GM12878 (cell line): Measurements from ENCODE around the gene RANGAP1. TPM values are rescaled to one million over a fixed set of nuclear protein-coding genes. Genes with fewer than 3 reads are reported as not detected.

ENCODE experiments used
- CREB1 ChIP-seq: IDR thresholded peaks from 2 replicates; pipeline ENCODE4 v1.6.1; 2012; ENCODE audit warnings: low read depth, mild to moderate bottlenecking, inconsistent platforms
- CREM ChIP-seq: IDR thresholded peaks from 2 replicates; pipeline ENCODE4 v1.6.1; 2014; ENCODE audit warnings: antibody characterized with exemption, low read depth
- ETV6 ChIP-seq, 2 experiments: fragments of 450-650 bp in 1 of 2; IDR thresholded peaks in 1 of 2; conservative IDR thresholded peaks in 1 of 2; 2 replicates each; pipeline ENCODE4 v1.6.1; 2014; ENCODE audit warnings: antibody characterized with exemption in 1 of 2, borderline replicate concordance in 1 of 2, low read depth in 1 of 2, mild to moderate bottlenecking in 1 of 2, moderate library complexity in 1 of 2
- HDAC2 ChIP-seq: fragments of 200-600 bp; sonication (generic); IDR thresholded peaks from 2 replicates; pipeline ENCODE4 v1.6.1; 2017
- HDAC6 ChIP-seq: fragments of 200-600 bp; sonication (generic); IDR thresholded peaks from one replicate; pipeline ENCODE4 v1.8.0; 2017; ENCODE audit warnings: antibody characterized with exemption; ENCODE audit not compliant: unreplicated experiment
- IKZF2 ChIP-seq, 2 experiments: fragments of 450-650 bp; IDR thresholded peaks; 2 replicates each; pipeline ENCODE4 v1.6.1; 2017; ENCODE audit warnings: mild to moderate bottlenecking in 2 of 2, moderate library complexity in 2 of 2
- MXI1 ChIP-seq: fragments of 150-350 bp; IDR thresholded peaks from 2 replicates; pipeline ENCODE4 v1.6.1; 2011; ENCODE audit warnings: low read depth, mild to moderate bottlenecking, inconsistent platforms, low read length, improper control_type of control experiment
- NBN ChIP-seq: fragments of 450-650 bp; IDR thresholded peaks from 2 replicates; pipeline ENCODE4 v1.6.1; 2016
- RB1 ChIP-seq: fragments of 450-650 bp; formaldehyde crosslinking; IDR thresholded peaks from 2 replicates; pipeline ENCODE4 v1.6.1; 2017; ENCODE audit warnings: mild to moderate bottlenecking, borderline replicate concordance
- RELA ChIP-seq: fragments of 450-650 bp; IDR thresholded peaks from 2 replicates; pipeline ENCODE4 v1.8.0; 2014; ENCODE audit warnings: borderline replicate concordance; ENCODE audit not compliant: partially characterized antibody
- SKIL ChIP-seq: fragments of 450-650 bp; IDR thresholded peaks from 2 replicates; pipeline ENCODE4 v1.6.1; 2017; ENCODE audit warnings: mild to moderate bottlenecking, low read depth, inconsistent platforms; ENCODE audit not compliant: poor library complexity, severe bottlenecking
- TCF3 ChIP-seq: IDR thresholded peaks from 2 replicates; pipeline ENCODE4 v1.6.1; 2012; ENCODE audit warnings: low read depth, mild to moderate bottlenecking, low read length, borderline replicate concordance; ENCODE audit not compliant: insufficient read depth
- YBX1 ChIP-seq: fragments of 450-650 bp; IDR thresholded peaks from 2 replicates; pipeline ENCODE4 v1.6.1; 2016; ENCODE audit warnings: antibody characterized with exemption
- ZNF274 ChIP-seq: IDR thresholded peaks from one replicate; pipeline ENCODE4 v1.8.0; 2011; ENCODE audit not compliant: insufficient read length, insufficient read depth
- ZNF687 ChIP-seq: fragments of 450-650 bp; IDR thresholded peaks from 2 replicates; pipeline ENCODE4 v1.6.1; 2017; ENCODE audit warnings: mild to moderate bottlenecking, moderate library complexity
- polyA plus RNA-seq, 11 experiments: library from polyadenylated mRNA; depleted of rRNA in 4 of 11; unstranded in 6 of 11; stranded (reverse) in 5 of 11; fragments of >200 nt; fragmentation: Nextera tagmentation in 4 of 11; fragmentation: Illumina TruSeq in 1 of 11; extraction: Ambion mirVana in 4 of 11; extraction: Trizol in 1 of 11; gene quantifications; 1 replicate in 1 of 11; 2 replicates in 10 of 11; pipeline versions ENCODE4 v1.2.1 to v1.2.3, GENCODE V29; 2011 to 2016; ENCODE audit warnings: inconsistent platforms in 2 of 11, missing spikeins in 2 of 11, low read depth in 1 of 11
- total RNA-seq, 4 experiments: library from RNA; depleted of rRNA in 3 of 4; stranded (reverse); fragments of >200 nt in 3 of 4; fragmentation: Illumina TruSeq in 1 of 4; extraction: Trizol in 1 of 4; gene quantifications; 2 replicates each; pipeline versions ENCODE4 v1.2.1 to v1.2.3, GENCODE V29; 2013 to 2021
- TF ChIP-seq, protein P1 (sequence below): fragments of 450-650 bp; IDR thresholded peaks from 2 replicates; pipeline ENCODE4 v1.6.1; 2017; ENCODE audit warnings: low read depth, mild to moderate bottlenecking, moderate library complexity
- TF ChIP-seq, protein P2 (sequence below): fragments of 450-650 bp; IDR thresholded peaks from 2 replicates; pipeline ENCODE4 v1.6.1; 2017; ENCODE audit warnings: mild to moderate bottlenecking, moderate library complexity

Gene RANGAP1
- total and polyA plus RNA-seq, 10 of the 15 experiments (the other 5 are each of a cell fraction or from before 2014, with no cell fraction given), result 2.5 to 109 (median 60.2) TPM

- TF ChIP-seq ETV6 (conservative IDR thresholded peaks at IDR 0.05 in 1 of 2, IDR thresholded peaks at IDR 0.05 in 1 of 2; ENCODE audit: borderline replicate concordance in 1 of 2, low read depth in 1 of 2) (no peak), MXI1 (peak; percentile 99), TCF3 (peak; percentile 78), HDAC6 (no peak), ZNF274 (no peak), IKZF2 (IDR thresholded peaks at IDR 0.05) (peak; percentile 49 to 60; a peak in 2 of 4 replicates), RELA (no peak), YBX1 (no peak), HDAC2 (no peak), CREB1 (peak; percentile 66), CREM (peak; percentile 43), SKIL (no peak), ZNF687 (peak; percentile 51; the same call in 1 of the 2 replicates), NBN (no peak; the same call in 1 of the 2 replicates), RB1 (peak; percentile 38; the same call in 1 of the 2 replicates)
- TF ChIP-seq, protein P1, sequence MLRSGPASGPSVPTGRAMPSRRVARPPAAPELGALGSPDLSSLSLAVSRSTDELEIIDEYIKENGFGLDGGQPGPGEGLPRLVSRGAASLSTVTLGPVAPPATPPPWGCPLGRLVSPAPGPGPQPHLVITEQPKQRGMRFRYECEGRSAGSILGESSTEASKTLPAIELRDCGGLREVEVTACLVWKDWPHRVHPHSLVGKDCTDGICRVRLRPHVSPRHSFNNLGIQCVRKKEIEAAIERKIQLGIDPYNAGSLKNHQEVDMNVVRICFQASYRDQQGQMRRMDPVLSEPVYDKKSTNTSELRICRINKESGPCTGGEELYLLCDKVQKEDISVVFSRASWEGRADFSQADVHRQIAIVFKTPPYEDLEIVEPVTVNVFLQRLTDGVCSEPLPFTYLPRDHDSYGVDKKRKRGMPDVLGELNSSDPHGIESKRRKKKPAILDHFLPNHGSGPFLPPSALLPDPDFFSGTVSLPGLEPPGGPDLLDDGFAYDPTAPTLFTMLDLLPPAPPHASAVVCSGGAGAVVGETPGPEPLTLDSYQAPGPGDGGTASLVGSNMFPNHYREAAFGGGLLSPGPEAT, result peak; percentile 92
- TF ChIP-seq, protein P2, sequence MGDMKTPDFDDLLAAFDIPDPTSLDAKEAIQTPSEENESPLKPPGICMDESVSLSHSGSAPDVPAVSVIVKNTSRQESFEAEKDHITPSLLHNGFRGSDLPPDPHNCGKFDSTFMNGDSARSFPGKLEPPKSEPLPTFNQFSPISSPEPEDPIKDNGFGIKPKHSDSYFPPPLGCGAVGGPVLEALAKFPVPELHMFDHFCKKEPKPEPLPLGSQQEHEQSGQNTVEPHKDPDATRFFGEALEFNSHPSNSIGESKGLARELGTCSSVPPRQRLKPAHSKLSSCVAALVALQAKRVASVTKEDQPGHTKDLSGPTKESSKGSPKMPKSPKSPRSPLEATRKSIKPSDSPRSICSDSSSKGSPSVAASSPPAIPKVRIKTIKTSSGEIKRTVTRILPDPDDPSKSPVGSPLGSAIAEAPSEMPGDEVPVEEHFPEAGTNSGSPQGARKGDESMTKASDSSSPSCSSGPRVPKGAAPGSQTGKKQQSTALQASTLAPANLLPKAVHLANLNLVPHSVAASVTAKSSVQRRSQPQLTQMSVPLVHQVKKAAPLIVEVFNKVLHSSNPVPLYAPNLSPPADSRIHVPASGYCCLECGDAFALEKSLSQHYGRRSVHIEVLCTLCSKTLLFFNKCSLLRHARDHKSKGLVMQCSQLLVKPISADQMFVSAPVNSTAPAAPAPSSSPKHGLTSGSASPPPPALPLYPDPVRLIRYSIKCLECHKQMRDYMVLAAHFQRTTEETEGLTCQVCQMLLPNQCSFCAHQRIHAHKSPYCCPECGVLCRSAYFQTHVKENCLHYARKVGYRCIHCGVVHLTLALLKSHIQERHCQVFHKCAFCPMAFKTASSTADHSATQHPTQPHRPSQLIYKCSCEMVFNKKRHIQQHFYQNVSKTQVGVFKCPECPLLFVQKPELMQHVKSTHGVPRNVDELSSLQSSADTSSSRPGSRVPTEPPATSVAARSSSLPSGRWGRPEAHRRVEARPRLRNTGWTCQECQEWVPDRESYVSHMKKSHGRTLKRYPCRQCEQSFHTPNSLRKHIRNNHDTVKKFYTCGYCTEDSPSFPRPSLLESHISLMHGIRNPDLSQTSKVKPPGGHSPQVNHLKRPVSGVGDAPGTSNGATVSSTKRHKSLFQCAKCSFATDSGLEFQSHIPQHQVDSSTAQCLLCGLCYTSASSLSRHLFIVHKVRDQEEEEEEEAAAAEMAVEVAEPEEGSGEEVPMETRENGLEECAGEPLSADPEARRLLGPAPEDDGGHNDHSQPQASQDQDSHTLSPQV, result no peak
These were observed 15.4 kb upstream of the RANGAP1 start, which contains the start of gene ZC3H7B (continued) for GRCh38 chr22:41301085-41302020.
